H1 (cell line): Measurements from ENCODE around the gene PRB2.

Experiments used
- CTCF ChIP-seq, 3 experiments: IDR thresholded peaks; 1 replicate in 2 of 3; 2 replicates in 1 of 3; pipeline versions ENCODE4 v1.5.1 to v1.6.1; 2011; ENCODE audit warnings: low read length in 3 of 3, mild to moderate bottlenecking in 3 of 3, inconsistent platforms in 2 of 3, low read depth in 1 of 3, moderate library complexity in 1 of 3; ENCODE audit not compliant: insufficient read depth in 1 of 3; ENCODE audit errors: control extremely low read depth in 1 of 3
- FOSL1 ChIP-seq: IDR thresholded peaks from 2 replicates; pipeline ENCODE4 v1.6.1; 2011; ENCODE audit warnings: mild to moderate bottlenecking, low read depth, low read length, moderate library complexity; ENCODE audit not compliant: insufficient read depth
- MAX ChIP-seq: IDR thresholded peaks from 2 replicates; pipeline ENCODE4 v1.6.1; 2012; ENCODE audit warnings: inconsistent platforms
- POLR2A ChIP-seq, 2 experiments: IDR thresholded peaks; 1 replicate in 1 of 2; 2 replicates in 1 of 2; pipeline ENCODE4 v1.6.1; 2011; ENCODE audit warnings: low read depth in 2 of 2, low read length in 2 of 2, mild to moderate bottlenecking in 2 of 2; ENCODE audit errors: control extremely low read depth in 1 of 2
- RFX5 ChIP-seq: IDR thresholded peaks from 2 replicates; pipeline ENCODE4 v1.6.1; 2011; ENCODE audit warnings: low read depth, low read length, improper control_type of control experiment, borderline replicate concordance

GRCh38 chr12:11412731-11413130 lies 17.4 kb upstream of the PRB2 start:
- TF ChIP-seq RFX5 (no peak), POLR2A (IDR thresholded peaks at IDR 0.05; ENCODE audit: control extremely low read depth in 1 of 2, low read depth in 2 of 2, low read length in 2 of 2) (no peak), CTCF (IDR thresholded peaks at IDR 0.05; ENCODE audit: control extremely low read depth in 1 of 3, insufficient read depth in 1 of 3, low read depth in 1 of 3, low read length in 3 of 3) (no peak), MAX (no peak), FOSL1 (no peak)
